ENCODE measurements around the gene ANKRD29. TPM values are rescaled to one million over a fixed set of nuclear protein-coding genes. Genes with fewer than 3 reads are reported as not detected.

The ANKRD29 gene
- total and polyA plus RNA-seq, 2 of the 4 experiments (the other 2 are of a cell fraction), result 0.18 to 0.31 TPM

GRCh38 chr18:23584019-23584983 lies 78.4 kb downstream of the ANKRD29 start (continued):
- TF ChIP-seq SMC3 (IDR thresholded peaks at IDR 0.05; ENCODE audit: low read depth, low read length) (no peak), MAFK (IDR thresholded peaks at IDR 0.05; ENCODE audit: low read depth, low read length) (no peak)

GRCh38 chr18:23583071-23583865 lies 79.4 kb downstream of the ANKRD29 start:
- no peak for DNase-seq
- H3K36me3 ChIP-seq (ENCODE audit: control insufficient read depth, insufficient read depth, low read length), result no peaks in the 10 kb centered on the region; the same call in 1 of the 2 replicates
- H3K23ac ChIP-seq (ENCODE audit: low read depth, low read length), result no peak overlapping the region
- H2BK120ac ChIP-seq (ENCODE audit: low read depth, low read length), result no peak overlapping the region
- dilution Hi-C loops (cut with HindIII; ENCODE audit: low sequenced_read_pairs, unreplicated experiment) (no loop called here), intact Hi-C loops (cut with micrococcal nuclease) (no loop called here), in situ Hi-C loops (cut with MboI; ENCODE audit: low sequenced_read_pairs) (no loop called here)
- H2AFZ ChIP-seq (replicated peaks; ENCODE audit: low read length, poor library complexity), result no peak overlapping the region
- BruUV-seq (replicated peaks), result no TSS peak
- H3K9me1 ChIP-seq (ENCODE audit: insufficient read depth, low read length), result peaks cover 19% of the 10 kb centered on the region
- H3K14ac ChIP-seq (replicated peaks; ENCODE audit: low read depth, low read length), result no peak overlapping the region
- no peak overlapping the region for H3K4ac ChIP-seq (ENCODE audit: low read depth, low read length)
- H2AK9ac ChIP-seq (replicated peaks; ENCODE audit: low read depth, low read length, poor library complexity), result no peak overlapping the region
- no peak overlapping the region for H4K8ac ChIP-seq (ENCODE audit: low read depth in 2 of 2, low read length in 2 of 2)
- H3K27ac ChIP-seq (ENCODE audit: insufficient read depth, low read length), result no peak overlapping the region
- peaks cover 4% of the 10 kb centered on the region; the same call in 1 of the 2 replicates for H3K27me3 ChIP-seq (ENCODE audit: control insufficient read depth, insufficient read depth, low read length)
- peaks cover 46% of the 10 kb centered on the region for H4K20me1 ChIP-seq (ENCODE audit: insufficient read depth, low read length)
- no peak overlapping the region for H3K18ac ChIP-seq (ENCODE audit: low read depth, low read length)
- no peak overlapping the region; the same call in 2 of the 3 replicates for H2BK15ac ChIP-seq (ENCODE audit: low read depth, low read length)
- no peak overlapping the region for H2BK20ac ChIP-seq (ENCODE audit: low read depth, low read length)
- peaks cover 10% of the 10 kb centered on the region for H3K4me1 ChIP-seq (ENCODE audit: control insufficient read depth, insufficient read depth, low read length)
- H2BK5ac ChIP-seq (ENCODE audit: low read depth, low read length, poor library complexity, severe bottlenecking), result no peak overlapping the region
- CTCF ChIA-PET, result interaction anchor here (0.6 kb wide), 1 partner anchor 60 kb away, joined by 4 read pairs; no protein-coding TSS in a partner anchor
- ATAC-seq (ENCODE audit: low read depth), result no peak
- WGBS, 2 experiments (ENCODE audit: extremely low coverage in 2 of 2, insufficient read length in 1 of 2), result 72% methylated on average over 2 of the region's 5 CpGs; no CpG with 5 or more reads in 1 of the 2 experiments
- no peak overlapping the region for H3K4me2 ChIP-seq (ENCODE audit: low read depth, low read length)
- no peak overlapping the region for H4K5ac ChIP-seq (ENCODE audit: low read depth, low read length)
- H2AK5ac ChIP-seq (ENCODE audit: low read depth, low read length), result no peak overlapping the region
- no peak overlapping the region for H4K91ac ChIP-seq (ENCODE audit: insufficient read depth, low read depth, low read length)
- no peaks in the 10 kb centered on the region for H3K9me3 ChIP-seq (ENCODE audit: control insufficient read depth, insufficient read depth, low read length)
- no peak overlapping the region for H3K56ac ChIP-seq (ENCODE audit: extremely low read depth, insufficient read depth, low read length)
- no peak overlapping the region for H3K9ac ChIP-seq (ENCODE audit: low read depth, low read length)
- POLR2A ChIA-PET (ENCODE audit: unreplicated experiment), result no interaction called here
- peaks cover 23 to 57% of the 10 kb centered on the region in 2 experiments for H3K79me1 ChIP-seq (ENCODE audit: low read depth in 1 of 2, low read length in 2 of 2)
- H3K4me3 ChIP-seq (ENCODE audit: insufficient read depth, low read depth, low read length), result no peak overlapping the region
- TF ChIP-seq CEBPB (IDR thresholded peaks at IDR 0.05; ENCODE audit: low read depth, low read length) (no peak), ELK1 (IDR thresholded peaks at IDR 0.05; ENCODE audit: borderline replicate concordance, low read depth, low read length) (no peak), MAZ (IDR thresholded peaks at IDR 0.05; ENCODE audit: borderline replicate concordance, low read depth, low read length) (no peak), CTCF (conservative IDR thresholded peaks at IDR 0.05; ENCODE audit: low read depth, low read length) (no peak), RFX5 (IDR thresholded peaks at IDR 0.05; ENCODE audit: low read depth, low read length) (no peak), MXI1 (IDR thresholded peaks at IDR 0.05; ENCODE audit: borderline replicate concordance, low read depth, low read length) (no peak), RAD21 (IDR thresholded peaks at IDR 0.05; ENCODE audit: low read length) (no peak), POLR2A (IDR thresholded peaks at IDR 0.05; ENCODE audit: low read depth, low read length) (no peak), BHLHE40 (IDR thresholded peaks at IDR 0.05; ENCODE audit: low read depth, low read length) (no peak), FOS (IDR thresholded peaks at IDR 0.05; ENCODE audit: low read depth, low read length) (no peak)

All from IMR-90 (cell line).